IPS-20b (cell line): ENCODE measurements around the gene MAN2B2.

Experiments
- H3K27ac ChIP-seq: one replicate; pipeline ENCODE4 v1.5.1; 2013; ENCODE audit warnings: low read length
- H3K27me3 ChIP-seq: 2 replicates; pipeline ENCODE4 v1.6.1; 2013; ENCODE audit warnings: mild to moderate bottlenecking, low read length, inconsistent platforms; ENCODE audit not compliant: insufficient read depth
- H3K36me3 ChIP-seq: 2 replicates; pipeline ENCODE4 v1.6.1; 2013; ENCODE audit warnings: low read depth, mild to moderate bottlenecking, inconsistent platforms, low read length, moderate library complexity; ENCODE audit not compliant: insufficient read depth
- H3K4me1 ChIP-seq: 2 replicates; pipeline ENCODE4 v1.6.1; 2013; ENCODE audit warnings: mild to moderate bottlenecking, control low read depth, inconsistent platforms, low read length, moderate library complexity; ENCODE audit not compliant: insufficient read depth
- H3K4me3 ChIP-seq: 2 replicates; pipeline ENCODE4 v1.5.1; 2013; ENCODE audit warnings: mild to moderate bottlenecking, low read length, inconsistent platforms
- H3K9ac ChIP-seq: 2 replicates; pipeline ENCODE4 v1.6.1; 2013; ENCODE audit warnings: low read depth, mild to moderate bottlenecking, inconsistent platforms, low read length, moderate library complexity
- H3K9me3 ChIP-seq: 2 replicates; pipeline ENCODE4 v1.6.1; 2013; ENCODE audit warnings: mild to moderate bottlenecking, low read depth, low read length, inconsistent platforms; ENCODE audit not compliant: insufficient read depth

Gene MAN2B2

GRCh38 chr4:6534050-6534449 is 40.9 kb upstream of the MAN2B2 start:
- Histone ChIP-seq H3K27me3 (peaks cover 4% of the 10 kb centered on the region; the same call in 1 of the 2 replicates), H3K4me3 (no peak overlapping the region), H3K4me1 (no peaks in the 10 kb centered on the region), H3K36me3 (no peaks in the 10 kb centered on the region), H3K9me3 (no peaks in the 10 kb centered on the region), H3K9ac (no peak overlapping the region), H3K27ac (no peak overlapping the region)

- H3K4me3 ChIP-seq, result no peak overlapping the region
- no peak overlapping the region for H3K9ac ChIP-seq
- no peaks in the 10 kb centered on the region for H3K36me3 ChIP-seq
- no peaks in the 10 kb centered on the region for H3K4me1 ChIP-seq
- peaks cover 10% of the 10 kb centered on the region; the same call in 1 of the 2 replicates for H3K27me3 ChIP-seq
- no peak overlapping the region for H3K27ac ChIP-seq
- H3K9me3 ChIP-seq, result no peaks in the 10 kb centered on the region
Measured at GRCh38 chr4:6534618-6535328, 40.2 kb upstream of the MAN2B2 start.

- Histone ChIP-seq H3K9me3 (no peaks in the 10 kb centered on the region), H3K27me3 (peaks cover 10% of the 10 kb centered on the region; the same call in 1 of the 2 replicates), H3K4me1 (no peaks in the 10 kb centered on the region), H3K36me3 (no peaks in the 10 kb centered on the region), H3K4me3 (no peak overlapping the region), H3K27ac (no peak overlapping the region), H3K9ac (no peak overlapping the region)
Measured at GRCh38 chr4:6535329-6535692, 39.7 kb upstream of the MAN2B2 start.

GRCh38 chr4:6535706-6536105 is 39.3 kb upstream of the MAN2B2 start:
- Histone ChIP-seq H3K27me3 (peaks cover 10% of the 10 kb centered on the region; the same call in 1 of the 2 replicates), H3K4me3 (no peak overlapping the region), H3K4me1 (no peaks in the 10 kb centered on the region), H3K27ac (no peak overlapping the region), H3K9ac (no peak overlapping the region), H3K9me3 (no peaks in the 10 kb centered on the region), H3K36me3 (no peaks in the 10 kb centered on the region)

GRCh38 chr4:6538111-6538510 is 36.9 kb upstream of the MAN2B2 start:
- H3K4me3 ChIP-seq, result no peak overlapping the region
- H3K9me3 ChIP-seq, result no peaks in the 10 kb centered on the region
- no peaks in the 10 kb centered on the region for H3K4me1 ChIP-seq
- no peak overlapping the region for H3K27ac ChIP-seq
- H3K36me3 ChIP-seq, result no peaks in the 10 kb centered on the region
- H3K9ac ChIP-seq, result no peak overlapping the region
- H3K27me3 ChIP-seq, result peaks cover 10% of the 10 kb centered on the region; the same call in 1 of the 2 replicates

GRCh38 chr4:6538575-6538974 is 36.4 kb upstream of the MAN2B2 start:
- no peaks in the 10 kb centered on the region for H3K9me3 ChIP-seq
- no peak overlapping the region for H3K9ac ChIP-seq
- H3K27ac ChIP-seq, result no peak overlapping the region
- peaks cover 10% of the 10 kb centered on the region; the same call in 1 of the 2 replicates for H3K27me3 ChIP-seq
- H3K4me1 ChIP-seq, result no peaks in the 10 kb centered on the region
- H3K4me3 ChIP-seq, result no peak overlapping the region
- no peaks in the 10 kb centered on the region for H3K36me3 ChIP-seq

GRCh38 chr4:6539009-6539764 is 35.8 kb upstream of the MAN2B2 start:
- Histone ChIP-seq H3K36me3 (no peaks in the 10 kb centered on the region), H3K4me3 (no peak overlapping the region), H3K4me1 (no peaks in the 10 kb centered on the region), H3K27ac (no peak overlapping the region), H3K27me3 (peaks cover 10% of the 10 kb centered on the region; the same call in 1 of the 2 replicates), H3K9ac (no peak overlapping the region), H3K9me3 (no peaks in the 10 kb centered on the region)

- H3K27me3 ChIP-seq, result peaks cover 10% of the 10 kb centered on the region; the same call in 1 of the 2 replicates
- no peaks in the 10 kb centered on the region for H3K9me3 ChIP-seq
- H3K9ac ChIP-seq, result no peak overlapping the region
- no peaks in the 10 kb centered on the region for H3K36me3 ChIP-seq
- no peak overlapping the region for H3K4me3 ChIP-seq
- H3K4me1 ChIP-seq, result no peaks in the 10 kb centered on the region
- H3K27ac ChIP-seq, result no peak overlapping the region
Measured at GRCh38 chr4:6540879-6541278, 34.1 kb upstream of the MAN2B2 start.

GRCh38 chr4:6541789-6542188 is 33.2 kb upstream of the MAN2B2 start:
- no peaks in the 10 kb centered on the region for H3K9me3 ChIP-seq
- no peaks in the 10 kb centered on the region for H3K4me1 ChIP-seq
- H3K36me3 ChIP-seq, result no peaks in the 10 kb centered on the region
- H3K27ac ChIP-seq, result no peak overlapping the region
- H3K4me3 ChIP-seq, result no peak overlapping the region
- peaks cover 12% of the 10 kb centered on the region for H3K27me3 ChIP-seq
- H3K9ac ChIP-seq, result no peak overlapping the region

- no peaks in the 10 kb centered on the region for H3K36me3 ChIP-seq
- H3K9me3 ChIP-seq, result no peaks in the 10 kb centered on the region
- no peak overlapping the region for H3K9ac ChIP-seq
- H3K4me3 ChIP-seq, result no peak overlapping the region
- no peak overlapping the region for H3K27ac ChIP-seq
- peaks cover 20% of the 10 kb centered on the region for H3K27me3 ChIP-seq
- H3K4me1 ChIP-seq, result no peaks in the 10 kb centered on the region
Measured at GRCh38 chr4:6542951-6543350, 32.0 kb upstream of the MAN2B2 start.

GRCh38 chr4:6546091-6546490 is 28.9 kb upstream of the MAN2B2 start:
- peaks cover 28% of the 10 kb centered on the region for H3K27me3 ChIP-seq
- H3K9ac ChIP-seq, result no peak overlapping the region
- H3K27ac ChIP-seq, result no peak overlapping the region
- no peak overlapping the region for H3K4me3 ChIP-seq
- H3K9me3 ChIP-seq, result no peaks in the 10 kb centered on the region
- H3K4me1 ChIP-seq, result no peaks in the 10 kb centered on the region
- H3K36me3 ChIP-seq, result no peaks in the 10 kb centered on the region
